Effector CD4-positive, alpha-beta T cell (primary cell): ENCODE measurements around the gene SLC7A5.
"Not testable (repeated sequence)": the region's sequence is repeated elsewhere in the genome, so short reads cannot be mapped to it uniquely, and the experiment has no call there.

Experiments
- DNase-seq: peaks from one replicate; pipeline ENCODE4 v3.0.0-alpha.2; 2020
- total RNA-seq: gene quantifications from one replicate; lab custom pipeline; 2026; lab: John Stamatoyannopoulos, UW

Gene SLC7A5
- total RNA-seq, result 138 reads per million, percentile 88 among the genes with 10 or more reads in this experiment

GRCh38 chr16:87869061-87869878 is at the start of gene SLC7A5:
TSS of gene SLC7A5 (minus strand) at chr16:87869507. CDS start at chr16:87869422, 85 bp downstream.
- DNase-seq, result peak; percentile 79

GRCh38 chr16:87918338-87918737 is 49.0 kb upstream of the SLC7A5 start:
- DNase-seq, result no peak

- no peak for DNase-seq
Observed at GRCh38 chr16:87917503-87917902, 48.2 kb upstream of the SLC7A5 start.

GRCh38 chr16:87914812-87915211 is 45.5 kb upstream of the SLC7A5 start:
- no peak for DNase-seq

GRCh38 chr16:87914021-87914725 is 44.9 kb upstream of the SLC7A5 start:
- DNase-seq, result not testable (repeated sequence)

GRCh38 chr16:87912691-87913090 is 43.4 kb upstream of the SLC7A5 start:
- not testable (repeated sequence) for DNase-seq

GRCh38 chr16:87911106-87911763 is 41.9 kb upstream of the SLC7A5 start:
- DNase-seq, result not testable (repeated sequence)

- peak; percentile 66 for DNase-seq
Observed at GRCh38 chr16:87909203-87909935, 40.1 kb upstream of the SLC7A5 start.

- not testable (repeated sequence) for DNase-seq
Observed at GRCh38 chr16:87908101-87908500, 38.8 kb upstream of the SLC7A5 start.

- DNase-seq, result not testable (repeated sequence)
Observed at GRCh38 chr16:87905521-87905920, 36.2 kb upstream of the SLC7A5 start.

- not testable (repeated sequence) for DNase-seq
Observed at GRCh38 chr16:87904963-87905362, 35.7 kb upstream of the SLC7A5 start.

GRCh38 chr16:87900489-87900888 is 31.2 kb upstream of the SLC7A5 start:
- not testable (repeated sequence) for DNase-seq

- peak; percentile 25 for DNase-seq
Observed at GRCh38 chr16:87897521-87898505, 28.5 kb upstream of the SLC7A5 start.

GRCh38 chr16:87896924-87897520 is 27.7 kb upstream of the SLC7A5 start:
- DNase-seq, result not testable (repeated sequence)

- DNase-seq, result not testable (repeated sequence)
Observed at GRCh38 chr16:87896176-87896890, 27.0 kb upstream of the SLC7A5 start.

GRCh38 chr16:87895641-87896141 is 26.4 kb upstream of the SLC7A5 start:
- peak; percentile 50 for DNase-seq

- not testable (repeated sequence) for DNase-seq
Observed at GRCh38 chr16:87894005-87894404, 24.7 kb upstream of the SLC7A5 start.

GRCh38 chr16:87891764-87892163 is 22.5 kb upstream of the SLC7A5 start:
- no peak for DNase-seq

GRCh38 chr16:87889762-87890161 is 20.5 kb upstream of the SLC7A5 start:
- DNase-seq, result not testable (repeated sequence)

- not testable (repeated sequence) for DNase-seq
Observed at GRCh38 chr16:87888346-87888745, 19.0 kb upstream of the SLC7A5 start.
